H1 (cell line): Measurements from ENCODE around the gene ZNF48. TPM values are rescaled to one million over a fixed set of nuclear protein-coding genes. Genes with fewer than 3 reads are reported as not detected.

Experiments
- CTCF ChIA-PET: fragments of 300-600 bp; sonication (Branson Sonifier 250); formaldehyde crosslinking; loops from one replicate; lab custom pipeline; 2021; ENCODE audit not compliant: partially characterized antibody; lab: Charles Lee
- POLR2A ChIA-PET: fragments of 300-600 bp; sonication (Branson Sonifier 250); formaldehyde crosslinking; loops from one replicate; lab custom pipeline; 2021; ENCODE audit warnings: inconsistent platforms; ENCODE audit not compliant: partially characterized antibody; lab: Charles Lee
- DNase-seq, 2 experiments: peaks; one replicate each; pipeline versions ENCODE4 v3.0.0 to v3.0.0-alpha.2; 2010 to 2022; ENCODE audit warnings: low spot score in 2 of 2, low read depth in 1 of 2, mixed read lengths in 1 of 2
- FAIRE-seq: peaks from 2 replicates; lab custom pipeline; 2011; peaks lifted over from hg19 to GRCh38; lab: Jason Lieb, UNC
- H2AFZ ChIP-seq: 2 replicates; pipeline ENCODE4 v1.8.1; 2012; ENCODE audit warnings: low read length, inconsistent platforms
- H2AK5ac ChIP-seq: 2 replicates; pipeline ENCODE4 v1.6.1; 2013; ENCODE audit warnings: low read depth, low read length
- H2BK120ac ChIP-seq: replicated peaks from 2 replicates; pipeline ENCODE3; 2013; ENCODE audit warnings: low read depth, low read length, inconsistent platforms
- H2BK12ac ChIP-seq: 2 replicates; pipeline ENCODE4 v1.6.1; 2013; ENCODE audit warnings: low read depth, low read length
- H2BK15ac ChIP-seq: 2 replicates; pipeline ENCODE4 v1.6.1; 2013; ENCODE audit warnings: low read length
- H2BK20ac ChIP-seq: 2 replicates; pipeline ENCODE4 v1.6.1; 2013; ENCODE audit warnings: low read length
- H2BK5ac ChIP-seq: 2 replicates; pipeline ENCODE4 v1.6.1; 2013; ENCODE audit warnings: low read depth, low read length
- H3K14ac ChIP-seq: 2 replicates; pipeline ENCODE4 v1.6.1; 2013; ENCODE audit warnings: inconsistent platforms; ENCODE audit not compliant: insufficient read length
- H3K18ac ChIP-seq: 2 replicates; pipeline ENCODE4 v1.6.1; 2013; ENCODE audit warnings: low read length; ENCODE audit errors: extremely low read depth
- H3K23ac ChIP-seq: 2 replicates; pipeline ENCODE4 v1.6.1; 2013; ENCODE audit warnings: inconsistent platforms; ENCODE audit not compliant: insufficient read length
- H3K23me2 ChIP-seq: 2 replicates; pipeline ENCODE4 v1.6.1; 2013; ENCODE audit warnings: low read depth, low read length
- H3K27ac ChIP-seq: 2 replicates; pipeline ENCODE4 v1.6.1; 2011; ENCODE audit warnings: low read depth, low read length, inconsistent platforms
- H3K27me3 ChIP-seq, 4 experiments: replicated peaks in 1 of 4; 1 replicate in 1 of 4; 2 replicates in 3 of 4; pipeline versions ENCODE4 v1.6.1 to v1.8.1; 2011 to 2013; ENCODE audit warnings: low read length in 3 of 4, mild to moderate bottlenecking in 3 of 4, inconsistent platforms in 2 of 4, mixed read lengths in 2 of 4, moderate library complexity in 1 of 4; ENCODE audit not compliant: control insufficient read depth in 3 of 4, insufficient read depth in 3 of 4; ENCODE audit errors: extremely low read depth in 1 of 4
- H3K36me3 ChIP-seq, 4 experiments: 2 replicates each; pipeline versions ENCODE4 v1.6.1 to v1.8.1; 2011 to 2013; ENCODE audit warnings: mild to moderate bottlenecking in 4 of 4, low read length in 3 of 4, moderate library complexity in 2 of 4, control low read depth in 1 of 4, inconsistent platforms in 1 of 4; ENCODE audit not compliant: insufficient read depth in 4 of 4, control insufficient read depth in 2 of 4
- H3K4ac ChIP-seq: replicated peaks from 2 replicates; pipeline ENCODE3; 2013; ENCODE audit warnings: low read length, low read depth, mixed read lengths, inconsistent platforms; ENCODE audit not compliant: insufficient read length
- H3K4me1 ChIP-seq, 4 experiments: replicated peaks in 1 of 4; 1 replicate in 1 of 4; 2 replicates in 3 of 4; pipeline versions ENCODE4 v1.6.1 to v1.8.1; 2011 to 2013; ENCODE audit warnings: low read length in 3 of 4, inconsistent platforms in 2 of 4, mixed read lengths in 1 of 4; ENCODE audit not compliant: insufficient read depth in 4 of 4, control insufficient read depth in 3 of 4
- H3K4me2 ChIP-seq, 2 experiments: 2 replicates each; pipeline versions ENCODE4 v1.6.1 to v1.8.1; 2011 to 2013; ENCODE audit warnings: low read depth in 2 of 2, low read length in 2 of 2, control low read depth in 1 of 2, inconsistent platforms in 1 of 2, mild to moderate bottlenecking in 1 of 2; ENCODE audit not compliant: insufficient read depth in 1 of 2
- H3K4me3 ChIP-seq, 4 experiments: fragments of 200-600, 300-600 bp in 1 of 4; sonication (generic), shearing (Covaris generic), sonication (Bioruptor Twin) in 1 of 4; 2 replicates each; pipeline versions ENCODE4 v1.5.1 to v1.8.1; 2011 to 2016; ENCODE audit warnings: low read length in 4 of 4, low read depth in 3 of 4, control low read depth in 2 of 4, inconsistent platforms in 2 of 4, mild to moderate bottlenecking in 2 of 4, mixed read lengths in 1 of 4, moderate library complexity in 1 of 4; ENCODE audit not compliant: insufficient read depth in 2 of 4; ENCODE audit errors: extremely low read depth in 1 of 4
- H3K56ac ChIP-seq: replicated peaks from 2 replicates; pipeline ENCODE3; 2013; ENCODE audit warnings: low read depth, mild to moderate bottlenecking, mixed read lengths, low read length, inconsistent platforms; ENCODE audit not compliant: insufficient read length
- H3K79me1 ChIP-seq: 2 replicates; pipeline ENCODE4 v1.6.1; 2013; ENCODE audit warnings: low read depth, low read length, control low read depth
- H3K79me2 ChIP-seq, 2 experiments: 2 replicates each; pipeline versions ENCODE4 v1.6.1 to v1.8.1; 2012 to 2013; ENCODE audit warnings: low read length in 2 of 2, mild to moderate bottlenecking in 2 of 2, inconsistent platforms in 1 of 2; ENCODE audit not compliant: insufficient read depth in 2 of 2, control insufficient read depth in 1 of 2
- H3K9ac ChIP-seq, 4 experiments: replicated peaks in 1 of 4; 1 replicate in 1 of 4; 2 replicates in 3 of 4; pipeline versions ENCODE4 v1.6.1 to v1.8.1; 2011 to 2013; ENCODE audit warnings: low read depth in 3 of 4, low read length in 3 of 4, control low read depth in 2 of 4, mild to moderate bottlenecking in 2 of 4, moderate library complexity in 2 of 4, inconsistent platforms in 1 of 4; ENCODE audit errors: extremely low read depth in 1 of 4
- H3K9me3 ChIP-seq, 2 experiments: 2 replicates each; pipeline versions ENCODE4 v1.6.1 to v1.8.1; 2012 to 2013; ENCODE audit warnings: mild to moderate bottlenecking in 2 of 2, moderate library complexity in 2 of 2, control low read depth in 1 of 2, inconsistent platforms in 1 of 2, low read depth in 1 of 2, low read length in 1 of 2, mixed read lengths in 1 of 2; ENCODE audit not compliant: insufficient read depth in 2 of 2
- H4K20me1 ChIP-seq, 2 experiments: replicated peaks in 1 of 2; 2 replicates each; pipeline versions ENCODE3 to v1.8.1; 2011 to 2013; ENCODE audit warnings: inconsistent platforms in 2 of 2, low read length in 2 of 2, mild to moderate bottlenecking in 1 of 2; ENCODE audit not compliant: insufficient read depth in 2 of 2, control insufficient read depth in 1 of 2
- H4K5ac ChIP-seq: 2 replicates; pipeline ENCODE4 v1.6.1; 2013; ENCODE audit warnings: low read length, low read depth, mixed read lengths, inconsistent platforms; ENCODE audit not compliant: insufficient read length
- H4K8ac ChIP-seq: 2 replicates; pipeline ENCODE4 v1.8.0; 2013; ENCODE audit warnings: mild to moderate bottlenecking, moderate library complexity, low read length, inconsistent platforms; ENCODE audit not compliant: insufficient read depth; ENCODE audit errors: extremely low read depth
- H4K91ac ChIP-seq: replicated peaks from 2 replicates; pipeline ENCODE3; 2013; ENCODE audit warnings: low read length, mixed read lengths, inconsistent platforms; ENCODE audit not compliant: insufficient read length
- CBX8 ChIP-seq: fragments of 300-800, 300-1000 bp; sonication (generic); IDR thresholded peaks from 2 replicates; pipeline ENCODE4 v1.7.1; 2016; ENCODE audit warnings: low read depth, low read length, borderline replicate concordance
- FOSL1 ChIP-seq: IDR thresholded peaks from 2 replicates; pipeline ENCODE4 v1.6.1; 2011; ENCODE audit warnings: mild to moderate bottlenecking, low read depth, low read length, moderate library complexity; ENCODE audit not compliant: insufficient read depth
- GABPA ChIP-seq: IDR thresholded peaks from 2 replicates; pipeline ENCODE4 v1.6.1; 2011; ENCODE audit warnings: mild to moderate bottlenecking, low read length, moderate library complexity, borderline replicate concordance; ENCODE audit not compliant: insufficient read depth
- HDAC2 ChIP-seq, 2 experiments: fragments of 300-600 bp in 1 of 2; sonication (generic) in 1 of 2; IDR thresholded peaks; 2 replicates each; pipeline ENCODE4 v1.6.1; 2011 to 2012; ENCODE audit warnings: low read depth in 2 of 2, low read length in 2 of 2, mild to moderate bottlenecking in 2 of 2, moderate library complexity in 2 of 2, borderline replicate concordance in 1 of 2, inconsistent platforms in 1 of 2
- KDM4A ChIP-seq: IDR thresholded peaks from one replicate; pipeline ENCODE4 v1.7.1; 2012; ENCODE audit warnings: low read depth, mild to moderate bottlenecking, moderate library complexity, low read length, inconsistent platforms; ENCODE audit not compliant: severe bottlenecking
- RFX5 ChIP-seq: IDR thresholded peaks from 2 replicates; pipeline ENCODE4 v1.6.1; 2011; ENCODE audit warnings: low read depth, low read length, improper control_type of control experiment, borderline replicate concordance
- YY1 ChIP-seq: IDR thresholded peaks from 2 replicates; pipeline ENCODE4 v1.6.1; 2011; ENCODE audit warnings: low read depth, mild to moderate bottlenecking, low read length
- WGBS, 2 experiments: shearing (Covaris generic) in 1 of 2; methylation state at CpG; one replicate each; pipeline versions ENCODE4 v1.1.6 to v1.1.7; 2013 to 2015; ENCODE audit warnings: low lambda C conversion rate in 2 of 2, mixed read lengths in 2 of 2, inconsistent platforms in 1 of 2, low coverage in 1 of 2, missing lambda C conversion rate in 1 of 2; ENCODE audit not compliant: insufficient replicate concordance in 2 of 2, insufficient coverage in 1 of 2, insufficient read length in 1 of 2; ENCODE audit errors: extremely low coverage in 1 of 2, missing lambda C conversion rate in 1 of 2; 5-methylcytosine and 5-hydroxymethylcytosine counted together
- polyA plus RNA-seq, 7 experiments: library from polyadenylated mRNA; depleted of rRNA in 3 of 7; stranded (reverse) in 5 of 7; unstranded in 2 of 7; fragments of >200 nt in 5 of 7; fragments of 200-250 nt in 2 of 7; gene quantifications; 1 replicate in 5 of 7; 2 replicates in 1 of 7; 4 replicates in 1 of 7; pipeline versions ENCODE4 v1.2.1 to v1.2.3, GENCODE V29; 2011 to 2013; ENCODE audit warnings: missing spikeins in 2 of 7, mixed read lengths in 2 of 7
- total RNA-seq: library from RNA; stranded (reverse); fragmentation: NEBNext Ultra II Directional; extraction: Animal tissue kit (Norgen Biotek cat#: 25700); gene quantifications from 2 replicates; pipeline ENCODE4 v1.2.1, GENCODE V29; 2021

The ZNF48 gene
- total and polyA plus RNA-seq, 2 of the 8 experiments (the other 6 are each of a cell fraction or from before 2014, with no cell fraction given): 30.4 to 41.2 TPM

GRCh38 chr16:30445408-30446202 lies 50.4 kb downstream of the ZNF48 start, which contains the start of gene SEPHS2:
Gene SEPHS2, minus strand, starts transcription at chr16:30445874. Its CDS starts 147 bp downstream, at chr16:30445727.
- Histone ChIP-seq H3K27me3 (peaks cover 0 to 4% (median 1%) of the 10 kb centered on the region in 4 experiments; a peak in 1 of 7 replicates), H3K14ac (no peak within 1 kb of the TSS), H3K23me2 (peaks cover 6% of the 10 kb centered on the region), H2BK5ac (peak within 1 kb of the TSS; percentile 52; the same call in 1 of the 2 replicates), H4K91ac (peak within 1 kb of the TSS; percentile 63), H2BK12ac (peak within 1 kb of the TSS; percentile 45), H2BK15ac (0 out of 2 replicates have a peak within 1 kb of the TSS, but pooled peaks have one; percentile 36), H4K8ac (peak within 1 kb of the TSS; percentile 90), H2AFZ (peak within 1 kb of the TSS; percentile 97), H3K18ac (peak within 1 kb of the TSS; percentile 78), H3K79me2 (peaks cover 0 to 12% of the 10 kb centered on the region in 2 experiments; a peak in 1 of 4 replicates), H3K4me1 (peaks cover 0 to 9% (median 6%) of the 10 kb centered on the region in 4 experiments; a peak in 5 of 7 replicates), H3K4me3 (peak within 1 kb of the TSS; percentile 71 to 86 (median 78)), H2BK120ac (no peak within 1 kb of the TSS), H4K20me1 (peaks cover 0 to 3% of the 10 kb centered on the region in 2 experiments), H2AK5ac (peak within 1 kb of the TSS; percentile 84; the same call in 1 of the 2 replicates), H2BK20ac (no peak within 1 kb of the TSS), H3K56ac (peak within 1 kb of the TSS; percentile 92), H3K27ac (peak within 1 kb of the TSS; percentile 44; the same call in 1 of the 2 replicates), H3K4me2 (peak within 1 kb of the TSS; percentile 80 to 89), H3K9ac (peak within 1 kb of the TSS in 3 of 4 experiments; percentile 60 to 77 (median 63); a peak in 6 of 7 replicates), H3K79me1 (peaks cover 9% of the 10 kb centered on the region), H4K5ac (peak within 1 kb of the TSS; percentile 35), H3K4ac (no peak within 1 kb of the TSS), H3K23ac (no peak within 1 kb of the TSS), H3K9me3 (no peaks in the 10 kb centered on the region), H3K36me3 (peaks cover 0 to 13% (median 0%) of the 10 kb centered on the region in 4 experiments; a peak in 1 of 8 replicates)
- ChIA-PET POLR2A (interaction anchor here (0.8 to 1.8 kb wide), 11 partner anchors 9 to 165 kb away, joined by 3 to 10 read pairs (median 4); partner anchors contain the start of genes CD2BP2, DCTPP1, ZNF688 and ZNF689), CTCF (interaction anchor here (0.6 to 3.3 kb wide), 2 partner anchors 150 to 170 kb away, joined by 3 to 18 read pairs; no protein-coding TSS in a partner anchor)
- peak; percentile 96 to 97 for DNase-seq
- no peak for FAIRE-seq
- WGBS, 2 experiments: 4% methylated on average over 59 of the region's 59 CpGs; no CpG with 5 or more reads in 1 of the 2 experiments
- TF ChIP-seq HDAC2 (IDR thresholded peaks at IDR 0.05; ENCODE audit: borderline replicate concordance in 1 of 2, low read depth in 2 of 2, low read length in 2 of 2) (peak in 1 of 2 experiments; percentile 80; a peak in 2 of 4 replicates), YY1 (peak; percentile 61; the same call in 1 of the 2 replicates), GABPA (no peak), RFX5 (no peak), KDM4A (peak; percentile 86), CBX8 (no peak), FOSL1 (no peak)
